ENCODE results near the gene MAP4K3. TPM values are rescaled to one million over a fixed set of nuclear protein-coding genes. Genes with fewer than 3 reads are reported as not detected.

Gene MAP4K3
- total and polyA plus RNA-seq, 2 of the 8 experiments (the other 6 are each of a cell fraction or from before 2014, with no cell fraction given), result 11.4 to 63.0 TPM

GRCh38 chr2:39240758-39241157, 196.3 kb downstream of the MAP4K3 start (continued):
- TF ChIP-seq EZH2 (IDR thresholded peaks at IDR 0.05; ENCODE audit: low read depth, low read length, severe bottlenecking) (no peak), POLR2A (IDR thresholded peaks at IDR 0.05; ENCODE audit: control extremely low read depth in 1 of 2, low read depth in 2 of 2, low read length in 2 of 2) (no peak), JUN (IDR thresholded peaks at IDR 0.05; ENCODE audit: low read depth, low read length) (no peak), TEAD4 (IDR thresholded peaks at IDR 0.05; ENCODE audit: low read depth, low read length) (no peak), SP2 (IDR thresholded peaks at IDR 0.05; ENCODE audit: low read length) (no peak), RBBP5 (IDR thresholded peaks at IDR 0.05; ENCODE audit: borderline replicate concordance, low read depth, low read length) (no peak), CEBPB (IDR thresholded peaks at IDR 0.05; ENCODE audit: low read depth, low read length) (no peak), E2F6 (IDR thresholded peaks at IDR 0.05) (no peak), SP4 (IDR thresholded peaks at IDR 0.05; ENCODE audit: low read length) (no peak)
- TF ChIP-seq, protein P1, sequence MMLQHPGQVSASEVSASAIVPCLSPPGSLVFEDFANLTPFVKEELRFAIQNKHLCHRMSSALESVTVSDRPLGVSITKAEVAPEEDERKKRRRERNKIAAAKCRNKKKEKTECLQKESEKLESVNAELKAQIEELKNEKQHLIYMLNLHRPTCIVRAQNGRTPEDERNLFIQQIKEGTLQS (IDR thresholded peaks at IDR 0.05; ENCODE audit: insufficient read depth, low read depth, low read length), result no peak
